Left hindlimb (tissue), 1 donor: ENCODE results near the gene ITGA1.
"Not testable (repeated sequence)": the region's sequence is repeated elsewhere in the genome, so short reads cannot be mapped to it uniquely, and the experiment has no call there.

Source experiments
- DNase-seq: peaks from one replicate; pipeline ENCODE4 v3.0.0-alpha.2; 2018

The ITGA1 gene

GRCh38 chr5:52909192-52909591 is 121.5 kb downstream of the ITGA1 start:
- no peak for DNase-seq

- DNase-seq, result no peak
These were observed 122.4 kb downstream of the ITGA1 start for GRCh38 chr5:52910071-52910470.

- peak; percentile 38 for DNase-seq
These were observed 127.6 kb downstream of the ITGA1 start for GRCh38 chr5:52915176-52915875.

GRCh38 chr5:52920929-52921328 is 133.2 kb downstream of the ITGA1 start:
- DNase-seq, result no peak

GRCh38 chr5:52922384-52922783 is 134.7 kb downstream of the ITGA1 start:
- no peak for DNase-seq

- DNase-seq, result no peak
These were observed 136.7 kb downstream of the ITGA1 start for GRCh38 chr5:52924456-52924855.

- DNase-seq, result no peak
These were observed 137.3 kb downstream of the ITGA1 start for GRCh38 chr5:52925001-52925400.

- no peak for DNase-seq
These were observed 141.0 kb downstream of the ITGA1 start for GRCh38 chr5:52928689-52929088.

- DNase-seq, result no peak
These were observed 150.5 kb downstream of the ITGA1 start for GRCh38 chr5:52938226-52938625.

GRCh38 chr5:52943285-52943684 is 155.6 kb downstream of the ITGA1 start:
- no peak for DNase-seq

- no peak for DNase-seq
These were observed 156.1 kb downstream of the ITGA1 start for GRCh38 chr5:52943808-52944207.

GRCh38 chr5:52945040-52945439 is 157.3 kb downstream of the ITGA1 start:
- DNase-seq, result no peak

- DNase-seq, result no peak
These were observed 159.5 kb downstream of the ITGA1 start for GRCh38 chr5:52947208-52947607.

GRCh38 chr5:52947851-52948250 is 160.1 kb downstream of the ITGA1 start:
- DNase-seq, result no peak

GRCh38 chr5:52948418-52949076 is 160.8 kb downstream of the ITGA1 start:
- DNase-seq, result peak; percentile 62

GRCh38 chr5:52950686-52951085 is 163.0 kb downstream of the ITGA1 start:
- DNase-seq, result no peak

GRCh38 chr5:52952483-52952882 is 164.8 kb downstream of the ITGA1 start:
- no peak for DNase-seq

- no peak for DNase-seq
These were observed 168.3 kb downstream of the ITGA1 start for GRCh38 chr5:52956014-52956413.

- no peak for DNase-seq
These were observed 169.4 kb downstream of the ITGA1 start for GRCh38 chr5:52956915-52957747.

- no peak for DNase-seq
These were observed 173.6 kb downstream of the ITGA1 start for GRCh38 chr5:52961274-52961681.

GRCh38 chr5:52963636-52964035 is 175.9 kb downstream of the ITGA1 start:
- no peak for DNase-seq

- DNase-seq, result no peak
These were observed 176.4 kb downstream of the ITGA1 start for GRCh38 chr5:52964138-52964537.

GRCh38 chr5:52976157-52976556 is 188.4 kb downstream of the ITGA1 start:
- DNase-seq, result not testable (repeated sequence)
